Ishikawa (cell line): ENCODE results near the gene CARD8.

Source experiments
- CEBPB ChIP-seq: IDR thresholded peaks from 2 replicates; pipeline ENCODE4 v1.6.1; 2012
- CREB1 ChIP-seq: IDR thresholded peaks from 2 replicates; pipeline ENCODE4 v1.6.1; 2012; ENCODE audit warnings: low read depth
- EGR1 ChIP-seq: IDR thresholded peaks from 2 replicates; pipeline ENCODE4 v1.6.1; 2012
- EP300 ChIP-seq: IDR thresholded peaks from 2 replicates; pipeline ENCODE4 v1.6.1; 2012; ENCODE audit warnings: borderline replicate concordance
- FOXM1 ChIP-seq: IDR thresholded peaks from 2 replicates; pipeline ENCODE4 v1.6.1; 2012; ENCODE audit warnings: low read depth, borderline replicate concordance
- NFIC ChIP-seq: IDR thresholded peaks from 2 replicates; pipeline ENCODE4 v1.6.1; 2012
- RAD21 ChIP-seq: IDR thresholded peaks from 2 replicates; pipeline ENCODE4 v1.6.1; 2012; ENCODE audit warnings: low read depth
- TAF1 ChIP-seq: IDR thresholded peaks from 2 replicates; pipeline ENCODE4 v1.6.1; 2012; ENCODE audit warnings: low read depth, mild to moderate bottlenecking
- TCF12 ChIP-seq: IDR thresholded peaks from 2 replicates; pipeline ENCODE4 v1.6.1; 2012; ENCODE audit warnings: low read depth
- TEAD4 ChIP-seq: IDR thresholded peaks from 2 replicates; pipeline ENCODE4 v1.6.1; 2012
- YY1 ChIP-seq: IDR thresholded peaks from 2 replicates; pipeline ENCODE4 v1.6.1; 2012; ENCODE audit warnings: low read depth
- ZBTB7A ChIP-seq: IDR thresholded peaks from 2 replicates; pipeline ENCODE4 v1.6.1; 2012; ENCODE audit warnings: low read depth
- TF ChIP-seq, protein P1 (sequence below): IDR thresholded peaks from 2 replicates; pipeline ENCODE4 v1.6.1; 2012
- TF ChIP-seq, protein P2 (sequence below): IDR thresholded peaks from 2 replicates; pipeline ENCODE4 v1.6.1; 2012
- TF ChIP-seq, protein P3 (sequence below): IDR thresholded peaks from 2 replicates; pipeline ENCODE4 v1.6.1; 2012; ENCODE audit warnings: low read depth, mild to moderate bottlenecking

CARD8 gene

DNA sequence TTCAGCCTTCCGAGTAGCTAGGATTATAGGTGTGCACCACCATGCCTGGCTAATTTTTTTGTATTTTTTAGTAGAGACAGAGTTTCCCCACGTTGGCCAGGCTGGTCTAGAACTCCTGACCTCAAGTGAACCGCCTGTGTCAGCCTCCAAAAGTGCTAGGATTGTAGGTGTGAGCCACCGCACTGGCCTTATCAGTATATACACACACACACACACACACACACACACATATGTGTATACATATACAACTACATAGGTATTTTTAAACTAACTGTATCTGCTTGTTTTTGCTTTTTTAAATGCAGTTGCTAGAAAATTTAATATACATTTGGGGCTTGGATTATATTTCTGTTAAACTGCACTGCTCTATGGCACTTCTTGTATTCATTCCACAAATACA is 3.1 kb downstream of the CARD8 start:
- no peak for TF ChIP-seq ZBTB7A
- TF ChIP-seq RAD21 = no peak
- TF ChIP-seq, protein P1, sequence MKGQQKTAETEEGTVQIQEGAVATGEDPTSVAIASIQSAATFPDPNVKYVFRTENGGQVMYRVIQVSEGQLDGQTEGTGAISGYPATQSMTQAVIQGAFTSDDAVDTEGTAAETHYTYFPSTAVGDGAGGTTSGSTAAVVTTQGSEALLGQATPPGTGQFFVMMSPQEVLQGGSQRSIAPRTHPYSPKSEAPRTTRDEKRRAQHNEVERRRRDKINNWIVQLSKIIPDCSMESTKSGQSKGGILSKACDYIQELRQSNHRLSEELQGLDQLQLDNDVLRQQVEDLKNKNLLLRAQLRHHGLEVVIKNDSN = no peak
- TF ChIP-seq, protein P2, sequence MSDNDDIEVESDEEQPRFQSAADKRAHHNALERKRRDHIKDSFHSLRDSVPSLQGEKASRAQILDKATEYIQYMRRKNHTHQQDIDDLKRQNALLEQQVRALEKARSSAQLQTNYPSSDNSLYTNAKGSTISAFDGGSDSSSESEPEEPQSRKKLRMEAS = no peak
- no peak for TF ChIP-seq YY1
- no peak for TF ChIP-seq CREB1
- TF ChIP-seq TCF12 = no peak
- TF ChIP-seq, protein P3, sequence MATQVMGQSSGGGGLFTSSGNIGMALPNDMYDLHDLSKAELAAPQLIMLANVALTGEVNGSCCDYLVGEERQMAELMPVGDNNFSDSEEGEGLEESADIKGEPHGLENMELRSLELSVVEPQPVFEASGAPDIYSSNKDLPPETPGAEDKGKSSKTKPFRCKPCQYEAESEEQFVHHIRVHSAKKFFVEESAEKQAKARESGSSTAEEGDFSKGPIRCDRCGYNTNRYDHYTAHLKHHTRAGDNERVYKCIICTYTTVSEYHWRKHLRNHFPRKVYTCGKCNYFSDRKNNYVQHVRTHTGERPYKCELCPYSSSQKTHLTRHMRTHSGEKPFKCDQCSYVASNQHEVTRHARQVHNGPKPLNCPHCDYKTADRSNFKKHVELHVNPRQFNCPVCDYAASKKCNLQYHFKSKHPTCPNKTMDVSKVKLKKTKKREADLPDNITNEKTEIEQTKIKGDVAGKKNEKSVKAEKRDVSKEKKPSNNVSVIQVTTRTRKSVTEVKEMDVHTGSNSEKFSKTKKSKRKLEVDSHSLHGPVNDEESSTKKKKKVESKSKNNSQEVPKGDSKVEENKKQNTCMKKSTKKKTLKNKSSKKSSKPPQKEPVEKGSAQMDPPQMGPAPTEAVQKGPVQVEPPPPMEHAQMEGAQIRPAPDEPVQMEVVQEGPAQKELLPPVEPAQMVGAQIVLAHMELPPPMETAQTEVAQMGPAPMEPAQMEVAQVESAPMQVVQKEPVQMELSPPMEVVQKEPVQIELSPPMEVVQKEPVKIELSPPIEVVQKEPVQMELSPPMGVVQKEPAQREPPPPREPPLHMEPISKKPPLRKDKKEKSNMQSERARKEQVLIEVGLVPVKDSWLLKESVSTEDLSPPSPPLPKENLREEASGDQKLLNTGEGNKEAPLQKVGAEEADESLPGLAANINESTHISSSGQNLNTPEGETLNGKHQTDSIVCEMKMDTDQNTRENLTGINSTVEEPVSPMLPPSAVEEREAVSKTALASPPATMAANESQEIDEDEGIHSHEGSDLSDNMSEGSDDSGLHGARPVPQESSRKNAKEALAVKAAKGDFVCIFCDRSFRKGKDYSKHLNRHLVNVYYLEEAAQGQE = no peak
- TF ChIP-seq TEAD4 = no peak
- TF ChIP-seq EP300 = no peak
- TF ChIP-seq EGR1 = no peak
- no peak for TF ChIP-seq FOXM1
- no peak for TF ChIP-seq CEBPB
- TF ChIP-seq TAF1 = no peak
- TF ChIP-seq NFIC = no peak

DNA sequence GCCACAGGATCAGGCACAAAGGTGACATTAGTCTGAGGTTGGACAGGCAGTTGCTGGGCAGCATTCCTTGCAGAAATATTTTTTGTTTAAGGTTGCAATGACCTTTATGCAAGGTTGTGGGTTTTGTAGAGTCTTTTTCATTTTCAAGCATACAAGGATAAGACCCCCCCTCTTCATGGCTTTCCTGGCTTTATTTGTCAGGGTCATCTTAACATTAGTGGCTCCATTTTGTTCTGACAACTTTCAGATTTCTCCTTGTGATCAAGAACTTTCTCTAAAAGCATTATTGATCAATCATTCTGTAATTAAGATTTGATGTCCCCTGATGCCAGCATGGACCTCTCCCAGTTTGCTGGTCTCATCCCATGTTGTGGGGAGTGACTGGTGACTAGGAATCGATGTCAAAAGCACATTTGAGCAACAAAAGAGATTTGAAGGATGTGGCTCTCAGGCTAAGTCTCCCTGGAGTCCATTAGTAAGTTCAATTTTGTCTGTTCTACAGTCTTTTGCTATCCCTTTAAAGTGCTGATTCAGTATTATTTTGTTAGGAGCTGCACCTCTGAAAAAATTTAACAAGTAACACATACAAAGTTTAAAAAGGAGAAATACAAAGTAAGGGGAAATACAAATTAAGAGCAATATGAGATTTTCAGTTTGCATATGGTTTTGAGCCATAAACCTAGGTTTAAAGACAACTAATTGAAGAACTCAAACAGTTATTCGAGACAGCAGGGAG is 5.3 kb downstream of the CARD8 start:
- TF ChIP-seq CREB1 (no peak), RAD21 (no peak), TCF12 (no peak), EP300 (no peak), TAF1 (no peak), FOXM1 (no peak), NFIC (no peak)
- TF ChIP-seq, protein P1 = no peak

DNA sequence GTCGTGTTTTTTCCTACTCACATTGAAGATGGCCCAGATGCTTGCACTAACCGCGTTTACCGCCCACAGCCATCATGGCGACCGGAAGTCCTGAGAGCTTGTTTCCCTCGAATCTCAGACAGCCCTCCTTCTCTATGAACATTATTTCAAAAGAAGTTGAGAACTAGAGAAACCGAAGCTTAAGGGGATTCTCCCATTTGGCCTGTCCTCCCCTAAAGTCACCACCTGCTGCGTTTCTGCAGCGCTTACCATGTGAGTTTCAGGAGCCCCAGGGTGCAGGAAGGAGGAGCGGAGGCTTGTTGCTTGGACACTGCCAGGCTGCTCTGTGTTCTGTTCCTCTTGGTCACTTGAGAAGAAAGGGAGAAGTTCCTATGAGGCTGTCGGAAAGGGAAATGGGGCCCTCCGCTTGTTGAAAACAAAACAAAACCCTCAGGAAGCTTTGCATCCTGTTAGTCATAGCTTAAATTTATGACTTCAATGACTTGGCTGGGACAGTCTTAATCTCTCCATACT is 6.2 kb downstream of the CARD8 start:
- TF ChIP-seq NFIC = no peak
- no peak for TF ChIP-seq RAD21
- TF ChIP-seq TAF1 = no peak
- TF ChIP-seq ZBTB7A = no peak
- TF ChIP-seq CREB1 = no peak
- no peak for TF ChIP-seq EP300
- TF ChIP-seq, protein P3 = no peak
- TF ChIP-seq, protein P2 = no peak
- TF ChIP-seq TCF12 = no peak
- no peak for TF ChIP-seq CEBPB
- no peak for TF ChIP-seq EGR1
- TF ChIP-seq YY1 = no peak

DNA sequence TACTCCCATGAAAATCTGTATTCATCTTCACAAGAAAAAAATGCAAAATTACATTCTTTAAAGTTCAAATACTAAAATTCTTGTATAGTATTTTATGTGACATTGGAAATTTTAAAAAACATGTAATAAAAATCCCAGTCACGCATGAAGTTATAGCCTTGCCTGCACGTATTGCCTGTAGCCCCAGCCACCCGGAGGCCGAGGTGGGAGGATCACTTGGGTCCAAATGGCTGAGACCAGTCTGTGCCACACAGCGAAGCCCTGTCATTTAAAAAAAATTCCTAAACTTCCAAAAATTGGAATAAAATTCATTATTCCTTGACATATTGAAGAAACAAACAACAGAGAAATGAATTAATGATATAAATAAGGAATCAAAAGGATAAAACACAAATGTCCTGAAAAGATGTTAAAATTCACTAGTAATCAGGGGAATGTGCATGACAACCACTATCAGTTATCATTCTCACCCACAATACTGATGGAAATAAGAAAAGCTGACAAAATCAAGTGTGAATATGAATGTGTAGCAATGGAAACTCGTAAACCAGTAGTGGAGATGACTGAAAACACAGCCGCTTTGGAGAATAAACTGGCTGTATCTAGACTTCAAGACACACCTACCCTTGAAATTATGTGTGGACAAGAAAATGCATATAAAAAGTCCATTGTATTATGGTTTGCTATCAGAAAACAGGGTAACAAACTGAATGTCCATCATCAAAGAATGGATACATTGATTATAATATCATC is 7.5 kb downstream of the CARD8 start:
- no peak for TF ChIP-seq NFIC
- no peak for TF ChIP-seq CEBPB
- TF ChIP-seq, protein P2 = no peak
- no peak for TF ChIP-seq TEAD4
- TF ChIP-seq EP300 = no peak
- no peak for TF ChIP-seq CREB1
- no peak for TF ChIP-seq YY1
- TF ChIP-seq, protein P1 = no peak
- TF ChIP-seq TAF1 = no peak
- no peak for TF ChIP-seq TCF12
